HG03196 (cell line): ENCODE data around the gene OPN4.

Experiments used
- ATAC-seq: cut with Tn5 transposase; IDR thresholded peaks from one replicate; pipeline ENCODE4 v1.9.1; 2021; ENCODE audit not compliant: unreplicated experiment

Gene OPN4

DNA sequence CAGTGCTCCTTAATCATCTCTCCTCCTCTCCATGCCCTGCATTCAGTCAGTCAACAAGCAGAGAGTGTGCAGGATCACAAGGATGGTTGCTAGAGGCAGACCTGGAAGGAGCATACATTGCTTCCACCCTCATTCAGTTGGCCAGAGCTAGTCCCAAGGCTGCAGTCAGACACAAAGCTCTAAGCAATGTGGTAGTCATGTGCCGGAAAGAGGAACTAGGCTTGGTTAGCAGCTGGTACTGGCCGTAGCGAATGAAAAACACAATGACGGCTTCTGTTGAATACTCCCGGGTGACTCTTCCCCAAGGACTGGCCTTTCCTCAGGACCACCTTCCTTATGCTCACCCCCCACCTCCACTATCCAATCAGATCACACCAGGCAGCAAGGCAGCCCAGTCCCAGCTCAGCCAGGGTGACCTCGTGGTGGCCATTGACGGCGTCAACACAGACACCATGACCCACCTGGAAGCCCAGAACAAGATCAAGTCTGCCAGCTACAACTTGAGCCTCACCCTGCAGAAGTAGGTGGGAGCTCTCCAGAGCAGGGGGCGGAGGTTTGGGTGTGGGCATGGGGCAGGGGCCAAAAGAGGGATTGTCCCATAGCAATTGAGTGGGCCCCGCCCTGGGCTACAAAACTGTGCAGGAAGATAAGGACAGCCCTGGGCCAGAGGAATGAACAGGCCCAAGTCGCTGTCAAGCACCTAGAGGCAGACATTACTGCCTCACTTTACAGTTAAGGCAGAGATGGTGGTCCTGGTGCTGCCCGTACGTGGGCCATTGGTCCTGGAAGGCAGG lies 24.8 kb downstream of the OPN4 start:
- no peak for ATAC-seq

DNA sequence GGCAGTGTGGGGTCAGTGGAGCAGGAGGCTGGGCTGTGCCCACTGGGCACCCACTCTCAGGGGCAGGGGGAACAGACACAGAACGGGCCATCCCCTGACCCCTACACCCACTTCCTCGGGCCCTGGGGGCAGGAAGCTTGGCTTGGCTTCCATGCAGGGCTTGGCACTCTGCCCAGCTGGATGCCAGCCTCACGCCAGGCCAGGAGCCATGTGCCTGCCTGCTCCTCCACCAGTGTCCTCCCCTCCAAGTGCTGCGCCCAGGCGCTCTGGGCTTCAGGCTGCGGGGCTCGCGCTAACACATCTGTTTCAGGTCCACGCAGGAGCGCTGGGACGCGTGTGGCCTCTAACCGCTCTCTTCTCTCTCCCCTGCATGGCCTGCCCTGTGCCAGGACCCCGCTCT lies 26.7 kb downstream of the OPN4 start:
- ATAC-seq = no peak

DNA sequence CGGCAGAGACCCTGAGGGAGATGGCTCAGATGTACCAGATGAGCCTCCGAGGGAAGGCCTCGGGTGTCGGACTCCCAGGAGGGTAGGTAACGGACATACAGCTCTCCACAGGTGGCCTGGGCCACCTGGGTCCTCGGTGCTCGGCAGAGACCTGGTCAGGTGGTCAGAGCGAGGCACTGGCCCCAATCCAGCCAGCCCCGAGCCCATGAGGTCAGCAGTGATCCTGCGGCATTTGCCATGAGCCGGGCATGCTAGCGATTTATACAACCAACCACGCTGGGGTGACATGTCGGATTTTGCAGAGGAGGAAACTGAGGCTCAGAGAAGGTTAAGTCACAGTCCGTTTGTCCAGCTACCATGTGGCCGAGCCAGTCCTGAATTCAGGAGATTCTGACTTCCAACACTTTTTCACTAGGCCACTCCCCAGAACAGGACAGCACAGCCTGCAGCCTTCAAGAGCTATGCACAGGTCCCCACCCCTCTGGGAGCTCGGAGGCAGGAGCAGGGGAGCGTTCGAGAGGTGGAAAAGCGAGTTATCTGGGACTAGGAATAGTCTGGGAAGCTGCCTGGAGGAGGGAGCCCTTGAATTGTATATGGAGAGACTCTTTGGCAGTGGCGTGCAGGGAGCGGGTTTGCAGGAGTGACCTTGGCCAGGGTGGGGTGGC lies 27.5 kb downstream of the OPN4 start:
- no peak for ATAC-seq

DNA sequence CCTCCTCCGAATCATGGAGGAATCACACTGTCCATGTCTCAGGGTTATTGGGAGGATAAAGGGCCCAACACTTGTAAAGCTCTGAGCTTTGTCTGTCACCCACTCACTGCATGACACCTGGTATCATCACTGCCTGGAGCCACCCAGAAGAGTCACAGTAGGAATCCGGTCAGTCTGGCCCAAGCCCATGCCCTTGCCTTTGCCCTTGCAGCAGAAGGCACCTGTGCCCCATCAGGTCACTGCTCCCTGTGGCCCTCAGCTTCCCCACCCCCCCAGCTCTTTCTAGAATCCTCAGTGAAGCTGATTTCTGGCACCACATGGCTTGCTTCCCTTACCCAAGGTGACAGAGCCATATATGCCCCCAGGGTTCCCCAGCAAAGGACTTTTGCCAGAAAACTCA lies 28.3 kb downstream of the OPN4 start:
- no peak for ATAC-seq

DNA sequence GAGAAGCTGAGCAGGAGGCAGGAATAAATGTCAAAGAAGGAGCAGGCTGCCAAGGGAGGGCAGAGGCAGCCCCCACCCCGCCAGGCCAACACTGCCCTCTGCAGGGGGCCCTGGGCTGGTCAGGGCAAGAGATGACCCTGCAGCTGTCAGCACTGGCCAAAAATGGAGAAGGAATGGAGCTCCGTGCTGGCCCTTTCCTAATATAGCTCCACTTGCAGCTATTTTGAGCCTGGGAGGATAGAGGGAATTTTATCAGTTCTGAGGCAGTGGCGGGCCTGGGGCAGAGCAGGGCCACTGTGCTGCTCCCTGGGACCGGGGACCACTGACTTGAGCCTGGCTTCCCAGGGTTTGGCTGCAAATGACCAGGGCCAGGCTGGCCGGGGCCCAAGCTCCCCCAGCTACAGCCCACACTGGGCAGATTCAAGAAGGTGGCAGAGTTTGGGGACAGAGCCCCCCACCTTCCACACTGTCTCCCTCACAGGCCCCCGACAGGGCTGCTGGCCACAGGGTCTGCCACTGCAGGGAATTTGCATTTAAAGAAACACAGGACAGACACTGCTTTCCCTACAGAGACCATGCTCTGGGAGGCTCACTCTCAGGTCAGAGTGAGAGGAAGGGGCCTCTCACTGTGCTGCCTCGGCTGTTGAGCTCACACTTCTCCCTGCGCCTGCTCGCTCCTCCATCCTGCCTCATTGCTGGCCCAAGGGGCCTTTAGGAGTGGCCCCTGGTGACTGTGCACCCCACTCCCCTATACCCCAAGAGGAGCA lies 30.2 kb downstream of the OPN4 start:
- no peak for ATAC-seq

DNA sequence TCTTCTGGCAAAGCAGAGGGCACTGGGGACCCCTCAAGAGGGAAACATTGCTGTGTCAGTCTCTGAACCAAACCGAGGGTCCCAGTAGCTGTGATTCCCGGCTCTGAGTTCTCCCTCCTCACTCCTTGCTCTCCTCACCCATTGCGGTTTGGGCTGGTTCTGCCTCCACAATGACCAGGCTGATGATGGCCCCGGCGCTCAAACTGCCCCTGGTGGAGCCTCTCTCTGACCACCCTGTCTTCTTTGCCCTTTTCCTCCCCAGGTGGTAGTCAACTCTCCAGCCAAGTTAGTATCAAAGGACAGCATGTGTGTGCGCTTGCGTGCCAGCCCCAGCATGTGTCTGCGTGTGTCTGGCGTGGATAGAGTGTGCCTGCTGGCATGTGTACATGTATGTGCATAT lies 31.1 kb downstream of the OPN4 start:
- ATAC-seq = no peak

DNA sequence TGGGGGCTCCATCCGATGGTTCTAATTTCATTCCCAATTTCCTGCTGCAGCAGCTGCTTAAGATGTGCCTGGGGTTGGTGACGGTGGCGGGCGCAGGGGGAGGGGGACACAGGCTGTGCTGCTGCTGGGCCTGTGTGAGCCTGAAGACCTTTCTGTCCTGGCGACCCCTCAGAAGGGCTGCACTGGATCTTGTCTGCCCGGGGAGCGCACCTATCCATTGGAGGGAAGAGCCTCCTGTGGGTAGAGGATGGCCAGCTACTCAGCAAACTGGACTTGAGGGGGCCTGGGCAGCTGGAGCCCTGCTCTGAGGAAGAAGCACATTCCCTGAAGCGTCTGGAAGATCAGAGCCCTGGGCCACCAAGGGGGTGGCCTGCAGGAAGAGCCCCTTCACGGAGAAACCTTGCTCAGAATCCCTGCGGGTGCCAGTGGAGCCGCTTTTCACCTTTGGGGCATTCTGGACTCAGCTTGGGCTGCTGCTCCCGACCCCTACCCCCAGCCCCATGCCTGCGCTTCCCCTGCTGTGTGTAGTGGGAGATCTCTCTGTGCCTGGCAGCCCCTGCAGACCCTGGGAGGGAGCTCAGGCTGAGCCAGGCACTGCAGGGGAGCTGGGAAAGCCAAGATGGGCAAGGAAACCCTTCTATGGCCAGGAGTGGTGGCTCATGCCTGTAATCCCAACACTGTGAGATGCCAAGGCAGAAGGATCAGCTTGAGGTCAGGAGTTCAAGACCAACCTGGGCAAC lies 31.7 kb downstream of the OPN4 start:
- no peak for ATAC-seq

DNA sequence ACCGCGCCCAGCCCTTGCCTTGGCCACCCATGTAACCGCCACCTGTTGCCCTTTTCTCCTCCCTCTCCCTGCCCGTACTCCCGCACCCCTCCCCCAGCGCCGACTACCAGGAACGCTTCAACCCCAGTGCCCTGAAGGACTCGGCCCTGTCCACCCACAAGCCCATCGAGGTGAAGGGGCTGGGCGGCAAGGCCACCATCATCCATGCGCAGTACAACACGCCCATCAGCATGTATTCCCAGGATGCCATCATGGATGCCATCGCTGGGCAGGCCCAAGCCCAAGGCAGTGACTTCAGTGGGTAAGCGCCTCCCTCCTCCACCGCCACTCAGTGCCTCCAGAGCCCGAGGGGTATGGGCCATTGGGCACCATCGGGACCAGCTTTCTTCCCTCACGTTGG lies 32.6 kb downstream of the OPN4 start:
- ATAC-seq = no peak

DNA sequence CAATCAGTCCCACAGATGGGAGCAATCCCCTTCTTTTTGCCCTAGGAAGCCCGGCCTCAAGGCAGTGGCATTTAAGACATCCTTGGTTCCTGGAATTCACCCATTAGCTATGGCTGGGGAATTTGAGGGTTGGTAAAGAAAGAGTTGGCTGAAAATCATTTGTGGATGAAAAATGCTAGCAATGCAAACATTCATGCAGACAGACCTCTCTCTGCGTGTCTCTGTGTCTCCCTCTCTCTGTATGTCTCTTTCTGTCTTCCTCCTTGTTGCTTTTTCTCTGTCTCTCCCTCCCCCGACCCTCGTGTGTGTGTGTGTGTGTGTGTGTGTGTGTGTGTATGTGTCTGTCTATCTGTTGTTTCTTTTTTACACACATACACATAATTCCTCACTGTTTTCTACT lies 33.4 kb downstream of the OPN4 start:
- no peak for ATAC-seq

DNA sequence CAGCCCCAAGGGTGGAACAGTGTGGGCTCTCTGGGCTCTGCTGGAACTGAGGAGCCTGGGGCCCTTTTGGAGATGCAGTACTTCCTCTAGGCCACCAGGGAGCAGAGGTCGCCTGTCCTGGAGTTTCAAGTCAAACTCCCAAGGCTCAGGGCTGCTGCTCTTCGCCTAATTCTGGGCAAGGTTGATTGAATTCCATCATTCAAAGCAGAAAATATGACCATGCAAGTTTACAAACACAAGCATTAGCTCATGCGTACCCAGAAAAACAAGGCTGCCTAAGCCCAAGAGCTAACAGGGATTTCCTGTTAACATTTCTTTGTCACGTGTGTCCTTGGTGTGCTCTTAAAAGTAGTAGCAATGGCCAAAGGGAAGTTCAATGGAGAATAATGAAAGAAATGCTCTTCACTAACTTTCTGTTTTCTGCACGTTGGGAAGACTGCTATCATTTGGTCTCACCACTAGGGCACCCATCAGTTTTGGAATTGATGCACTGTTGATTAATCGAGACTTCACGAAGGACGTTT lies 34.1 kb downstream of the OPN4 start:
- peak; percentile 79 for ATAC-seq

DNA sequence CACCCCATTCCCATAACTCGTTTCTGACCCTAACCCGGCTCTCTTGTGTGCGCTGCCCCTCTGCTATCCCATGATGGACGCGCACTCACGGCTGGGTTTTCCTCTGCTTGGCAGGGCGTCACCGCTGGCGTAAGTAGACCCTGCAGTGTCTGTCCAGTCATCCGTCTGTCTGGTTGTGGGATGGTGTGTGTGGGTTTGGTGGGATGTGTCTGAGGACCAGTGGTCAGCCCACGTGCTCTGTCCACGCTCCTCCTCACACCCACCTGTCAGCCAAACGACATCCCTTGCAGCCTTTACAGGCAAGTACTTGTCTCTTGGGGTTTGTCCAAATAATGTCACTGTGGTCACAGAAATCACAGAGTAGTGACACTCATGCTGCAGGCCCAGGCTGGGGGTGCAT lies 34.8 kb downstream of the OPN4 start:
- ATAC-seq = no peak

DNA sequence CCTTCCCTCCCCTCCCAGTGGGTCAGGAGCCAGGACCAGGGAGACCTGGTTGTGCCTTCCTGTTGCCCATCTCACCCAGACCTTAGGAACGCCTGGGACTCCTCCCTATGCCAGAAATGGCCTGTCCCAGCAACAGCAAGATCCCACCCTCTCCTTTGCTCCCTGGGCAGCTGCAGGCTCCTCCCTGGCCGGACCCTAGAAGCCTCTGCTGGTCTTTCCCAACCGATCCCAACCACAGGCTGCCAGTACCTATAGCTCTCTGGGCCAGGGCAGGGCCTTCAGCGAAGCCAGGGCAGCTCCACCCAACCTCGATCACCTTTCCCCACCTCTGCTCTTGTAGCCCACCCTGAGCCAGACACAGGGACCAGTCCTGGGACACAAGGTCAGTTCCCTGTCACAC lies 35.9 kb downstream of the OPN4 start:
- no peak for ATAC-seq

DNA sequence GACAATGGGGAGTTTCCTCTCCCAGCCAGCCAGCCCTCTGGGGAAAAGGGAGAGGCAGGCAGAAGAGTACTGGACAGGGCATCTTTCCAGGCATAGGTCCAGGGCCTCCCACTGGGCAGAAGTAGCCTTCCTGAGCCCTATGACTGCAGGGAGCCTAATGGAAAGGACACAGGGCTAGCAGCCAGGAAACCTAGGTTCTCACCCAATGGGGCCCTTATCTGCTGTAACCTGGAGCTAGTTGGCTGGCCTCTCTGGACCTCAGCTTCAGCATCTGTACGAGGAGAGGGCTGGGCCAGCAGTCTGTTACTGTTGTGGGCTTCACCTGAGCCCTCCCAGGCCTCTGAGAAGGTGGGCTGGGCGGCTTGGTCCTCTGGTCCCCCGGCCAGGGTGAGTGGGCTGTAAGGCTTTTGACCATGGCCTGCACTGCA lies 36.3 kb downstream of the OPN4 start:
- no peak for ATAC-seq

DNA sequence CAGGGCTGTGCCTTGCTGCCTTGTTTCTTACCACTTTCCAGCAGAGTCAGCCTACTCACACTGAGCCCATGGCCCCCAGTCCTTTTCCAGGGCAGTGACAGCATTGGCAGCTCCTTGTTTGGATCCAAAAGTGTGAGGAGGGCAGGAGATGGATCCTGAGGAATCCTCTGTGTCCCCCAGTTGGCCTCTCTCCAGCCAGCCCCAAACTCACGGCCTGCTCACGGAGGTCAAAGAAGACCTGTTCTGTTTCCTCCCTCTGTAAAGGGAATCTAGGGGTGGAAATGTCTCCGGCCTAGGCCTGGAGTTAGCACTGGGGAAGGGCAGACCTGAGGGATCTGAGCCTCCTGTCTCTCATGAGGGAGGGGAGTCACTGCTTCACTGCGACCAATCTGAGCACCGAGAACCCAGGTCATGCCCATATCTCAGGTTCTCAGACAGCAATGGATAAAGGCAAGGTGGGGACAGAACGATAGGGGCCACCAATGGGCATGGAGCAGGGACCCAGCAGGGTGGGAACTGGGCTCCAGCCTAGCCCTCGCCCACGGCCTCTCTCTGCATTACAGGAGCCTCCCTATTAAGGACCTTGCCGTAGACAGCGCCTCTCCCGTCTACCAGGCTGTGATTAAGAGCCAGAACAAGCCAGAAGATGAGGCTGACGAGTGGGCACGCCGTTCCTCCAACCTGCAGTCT lies 37.1 kb downstream of the OPN4 start:
- no peak for ATAC-seq

DNA sequence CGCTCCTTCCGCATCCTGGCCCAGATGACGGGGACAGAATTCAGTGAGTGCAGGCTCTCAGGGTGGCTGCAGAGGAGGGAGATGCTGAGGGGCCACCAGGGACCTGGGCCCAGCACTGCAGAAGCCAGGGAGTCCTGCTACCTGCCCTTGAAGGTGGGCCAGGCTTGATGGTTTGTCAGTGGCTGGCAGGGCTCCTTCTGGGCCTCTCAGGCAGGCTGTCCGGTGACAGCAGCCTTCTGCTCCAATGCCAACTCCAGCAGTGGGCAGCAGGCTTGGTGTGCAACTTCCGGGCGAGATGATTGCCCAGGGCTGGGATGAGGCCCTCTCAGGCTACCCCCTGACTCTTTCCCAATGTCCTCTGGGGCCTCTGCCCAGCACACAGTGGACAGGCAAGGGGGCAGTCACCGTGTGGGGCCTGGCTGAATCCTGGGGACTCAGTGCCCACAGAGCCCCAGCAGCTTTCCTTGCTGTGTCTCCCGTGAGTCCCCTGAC lies 37.7 kb downstream of the OPN4 start:
- ATAC-seq = no peak

DNA sequence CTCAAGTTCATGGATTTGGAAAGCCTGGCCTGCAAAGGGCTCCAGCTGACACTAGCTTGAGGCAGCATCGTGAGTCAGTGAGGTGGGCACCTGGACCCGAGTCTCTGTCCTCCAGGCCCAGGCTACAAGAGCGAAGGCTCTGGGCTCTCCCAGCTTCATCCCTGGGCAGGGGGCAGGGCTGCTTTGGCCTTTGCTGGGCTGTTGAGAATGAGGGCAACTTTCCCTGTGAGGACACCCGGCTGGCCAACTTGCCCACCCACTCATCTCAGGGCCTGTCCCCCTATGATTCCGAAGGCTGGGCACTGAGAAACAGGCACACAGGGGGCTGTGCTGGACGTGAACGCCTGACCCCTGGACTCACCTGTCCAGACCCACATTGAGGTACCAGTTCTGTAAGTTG lies 38.3 kb downstream of the OPN4 start:
- no peak for ATAC-seq

DNA sequence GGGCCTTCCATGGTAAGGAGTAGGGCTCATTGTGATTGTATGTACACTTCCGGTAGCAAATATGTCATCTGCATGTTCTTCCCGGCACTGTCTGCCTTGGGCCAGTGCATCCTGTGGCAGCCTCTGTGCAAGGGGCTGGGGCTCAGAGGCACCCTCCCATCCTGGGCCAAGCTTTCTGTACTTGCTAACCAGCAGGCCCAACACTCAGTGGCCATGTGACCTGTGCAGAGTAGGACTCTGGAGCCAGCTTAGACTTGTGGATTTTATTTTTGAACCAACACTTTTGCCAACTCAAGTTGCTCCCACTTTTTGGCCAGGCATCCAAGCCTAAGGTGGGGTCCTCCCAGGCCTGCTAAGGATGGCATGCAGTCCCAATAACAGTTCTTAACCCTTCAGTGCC lies 38.9 kb downstream of the OPN4 start:
- ATAC-seq = no peak

DNA sequence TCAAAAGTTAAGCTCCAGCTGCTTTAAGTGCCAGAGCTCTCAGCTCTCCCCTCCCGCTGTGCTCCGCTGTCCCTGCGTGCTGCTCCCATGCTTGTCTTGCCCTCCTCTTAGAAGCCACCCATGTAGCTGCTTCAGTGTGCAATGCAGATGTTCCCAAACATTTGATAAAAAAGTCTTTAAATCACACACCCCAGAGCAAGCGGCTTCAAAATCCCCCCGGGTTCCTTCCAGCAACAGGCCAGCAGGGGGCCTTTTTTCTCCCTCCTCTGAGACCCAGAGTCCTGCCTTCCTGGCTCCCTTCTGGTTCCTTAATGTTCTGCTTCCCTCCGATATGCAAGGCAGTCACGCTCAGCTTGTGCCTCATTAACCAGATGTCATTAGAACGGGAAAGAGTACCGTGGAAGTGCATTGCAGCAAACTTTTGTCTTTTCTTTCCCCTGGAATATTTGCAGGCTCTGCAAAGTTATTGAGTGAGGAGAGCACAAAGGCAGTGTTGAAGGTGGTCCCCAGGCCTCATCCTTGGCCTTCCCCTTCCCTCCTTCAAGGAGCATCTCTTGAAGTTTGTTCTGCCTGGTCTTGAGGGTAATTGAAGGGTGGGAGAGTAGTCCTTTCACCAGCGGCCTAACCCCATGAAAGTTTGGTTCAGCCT lies 39.5 kb downstream of the OPN4 start:
- no peak for ATAC-seq

DNA sequence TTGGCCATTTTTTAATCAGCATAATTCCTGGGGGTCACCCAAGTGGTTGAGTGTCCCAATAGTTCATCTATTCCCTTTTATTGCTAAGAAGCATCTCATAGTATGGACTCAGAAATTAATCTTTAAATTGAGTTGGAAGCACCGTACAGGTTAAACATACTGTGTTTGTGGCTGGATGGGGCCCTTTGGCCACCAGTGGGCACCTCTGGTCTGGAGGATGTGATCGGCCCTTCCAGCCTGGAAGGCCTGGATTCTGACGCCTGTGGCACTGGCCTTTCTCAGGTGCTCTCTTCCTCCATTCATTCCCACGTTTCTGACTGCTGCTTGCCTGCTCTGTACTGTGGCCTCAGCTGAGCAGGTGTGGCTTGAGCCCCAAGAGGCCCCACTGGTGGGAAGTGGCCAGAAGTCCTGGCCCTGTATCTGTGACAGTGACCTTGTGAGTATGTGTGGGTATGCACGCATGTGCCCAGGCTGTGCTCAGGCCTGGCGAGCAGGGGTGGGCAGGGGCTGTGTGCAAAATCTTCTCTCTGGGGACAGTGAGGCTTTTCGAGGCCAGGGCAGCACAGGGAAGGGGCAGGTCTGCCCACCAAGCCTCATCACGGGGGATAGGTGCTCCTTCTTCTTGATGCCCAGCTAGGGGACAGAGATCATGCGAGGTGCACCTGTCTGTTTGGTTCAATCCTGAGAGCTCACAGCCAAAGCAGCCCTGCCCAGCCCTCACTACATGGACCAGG lies 44.0 kb downstream of the OPN4 start:
- no peak for ATAC-seq
